MM.1S (cell line): ENCODE results near the gene POFUT2.

ENCODE experiments used
- DNase-seq: peaks from one replicate; pipeline ENCODE4 v3.0.0-alpha.2; 2015
- H2AFZ ChIP-seq: fragments of 300-600 bp; sonication (generic); 2 replicates; pipeline ENCODE4 v1.6.0; 2016; ENCODE audit warnings: antibody characterized with exemption, low read length
- H3F3A ChIP-seq: fragments of 300-600 bp; sonication (generic); 2 replicates; pipeline ENCODE4 v1.6.1; 2016; ENCODE audit warnings: mild to moderate bottlenecking, antibody characterized with exemption, low read length, moderate library complexity, mixed read lengths; ENCODE audit not compliant: insufficient read depth
- H3K27ac ChIP-seq: fragments of 300-600 bp; sonication (generic); 2 replicates; pipeline ENCODE4 v1.5.1; 2016; ENCODE audit warnings: mild to moderate bottlenecking, low read length
- H3K27me3 ChIP-seq: fragments of 300-600 bp; sonication (generic); replicated peaks from 2 replicates; pipeline ENCODE4 v1.6.0; 2016; ENCODE audit warnings: low read length; ENCODE audit not compliant: insufficient read depth
- H3K36me3 ChIP-seq: fragments of 300-600 bp; sonication (generic); replicated peaks from 2 replicates; pipeline ENCODE4 v1.6.1; 2016; ENCODE audit warnings: mild to moderate bottlenecking, low read length, mixed read lengths; ENCODE audit not compliant: insufficient read depth
- H3K4me1 ChIP-seq: fragments of 300-600 bp; sonication (generic); 2 replicates; pipeline ENCODE4 v1.6.1; 2016; ENCODE audit warnings: low read length, mixed read lengths
- H3K4me2 ChIP-seq: fragments of 300-600 bp; sonication (generic); 2 replicates; pipeline ENCODE4 v1.6.0; 2016; ENCODE audit warnings: low read depth, low read length
- H3K4me3 ChIP-seq: fragments of 300-600 bp; sonication (generic); 2 replicates; pipeline ENCODE4 v1.5.1; 2016; ENCODE audit warnings: low read length, mixed read lengths
- H3K79me2 ChIP-seq: fragments of 300-600 bp; sonication (generic); 2 replicates; pipeline ENCODE4 v1.6.1; 2016; ENCODE audit warnings: mixed run types, low read length, mixed read lengths
- H3K9ac ChIP-seq: fragments of 300-600 bp; sonication (generic); 2 replicates; pipeline ENCODE4 v1.6.1; 2016; ENCODE audit warnings: low read length, mixed read lengths
- H3K9me2 ChIP-seq: fragments of 300-600 bp; sonication (generic); replicated peaks from 2 replicates; pipeline ENCODE4 v1.6.1; 2016; ENCODE audit warnings: mild to moderate bottlenecking, low read length, mixed read lengths; ENCODE audit not compliant: insufficient read depth
- H3K9me3 ChIP-seq: fragments of 300-600 bp; sonication (generic); replicated peaks from 2 replicates; pipeline ENCODE4 v1.6.1; 2016; ENCODE audit warnings: mild to moderate bottlenecking, low read length, mixed read lengths; ENCODE audit not compliant: insufficient read depth
- H4K20me1 ChIP-seq: fragments of 300-600 bp; sonication (generic); 2 replicates; pipeline ENCODE4 v1.6.1; 2016; ENCODE audit warnings: mild to moderate bottlenecking, low read length, moderate library complexity, mixed read lengths; ENCODE audit not compliant: insufficient read depth
- CTCF ChIP-seq: fragments of 300-600 bp; sonication (generic); IDR thresholded peaks from 2 replicates; pipeline ENCODE4 v1.5.1; 2016; ENCODE audit warnings: antibody characterized with exemption, low read length, mixed read lengths
- EZH2 ChIP-seq: fragments of 300-600 bp; sonication (generic); optimal IDR thresholded peaks from 2 replicates; pipeline ENCODE3; 2017; ENCODE audit warnings: low read depth, mild to moderate bottlenecking, antibody characterized with exemption, low read length, mixed read lengths
- EZH2phosphoT487 ChIP-seq: fragments of 300-600 bp; sonication (generic); IDR thresholded peaks from 2 replicates; pipeline ENCODE4 v1.6.1; 2018; ENCODE audit warnings: antibody characterized with exemption, low read length

Gene POFUT2

DNA sequence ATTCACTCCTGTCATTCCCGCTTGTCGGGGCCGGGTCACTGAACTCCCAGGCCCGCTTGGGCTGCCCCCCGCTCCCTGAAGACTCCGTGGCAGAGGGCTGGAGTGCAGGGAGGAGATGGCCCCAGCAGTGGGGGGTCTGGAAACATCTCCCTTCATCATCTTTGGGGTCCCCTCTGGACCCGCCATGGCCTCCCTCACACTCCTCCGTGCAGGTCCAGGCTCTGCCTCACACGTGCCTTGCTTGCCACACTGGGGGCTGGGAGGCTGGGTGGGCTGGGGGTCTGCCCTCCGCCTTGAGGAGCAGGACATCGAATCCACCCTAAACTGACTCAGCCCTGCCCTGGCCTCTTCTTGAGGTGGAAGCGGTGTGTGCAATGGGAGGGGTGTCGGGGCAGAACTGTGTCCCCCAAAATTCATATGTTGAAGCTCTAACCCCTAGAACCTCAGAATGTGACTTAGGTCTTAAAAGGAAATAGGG is 35.2 kb downstream of the POFUT2 start:
- Histone ChIP-seq H3K27ac (no peak overlapping the region), H3K4me1 (peaks cover 6% of the 10 kb centered on the region; the same call in 1 of the 2 replicates), H3K27me3 (peaks cover 94% of the 10 kb centered on the region), H3K9ac (no peak overlapping the region), H3K9me2 (no peaks in the 10 kb centered on the region), H3F3A (no peaks in the 10 kb centered on the region), H3K36me3 (no peaks in the 10 kb centered on the region), H3K9me3 (no peaks in the 10 kb centered on the region), H3K4me2 (no peak overlapping the region), H3K4me3 (no peak overlapping the region), H3K79me2 (no peaks in the 10 kb centered on the region), H2AFZ (no peak overlapping the region), H4K20me1 (no peaks in the 10 kb centered on the region)
- TF ChIP-seq EZH2phosphoT487 (no peak), CTCF (no peak), EZH2 (no peak)
- DNase-seq = no peak

DNA sequence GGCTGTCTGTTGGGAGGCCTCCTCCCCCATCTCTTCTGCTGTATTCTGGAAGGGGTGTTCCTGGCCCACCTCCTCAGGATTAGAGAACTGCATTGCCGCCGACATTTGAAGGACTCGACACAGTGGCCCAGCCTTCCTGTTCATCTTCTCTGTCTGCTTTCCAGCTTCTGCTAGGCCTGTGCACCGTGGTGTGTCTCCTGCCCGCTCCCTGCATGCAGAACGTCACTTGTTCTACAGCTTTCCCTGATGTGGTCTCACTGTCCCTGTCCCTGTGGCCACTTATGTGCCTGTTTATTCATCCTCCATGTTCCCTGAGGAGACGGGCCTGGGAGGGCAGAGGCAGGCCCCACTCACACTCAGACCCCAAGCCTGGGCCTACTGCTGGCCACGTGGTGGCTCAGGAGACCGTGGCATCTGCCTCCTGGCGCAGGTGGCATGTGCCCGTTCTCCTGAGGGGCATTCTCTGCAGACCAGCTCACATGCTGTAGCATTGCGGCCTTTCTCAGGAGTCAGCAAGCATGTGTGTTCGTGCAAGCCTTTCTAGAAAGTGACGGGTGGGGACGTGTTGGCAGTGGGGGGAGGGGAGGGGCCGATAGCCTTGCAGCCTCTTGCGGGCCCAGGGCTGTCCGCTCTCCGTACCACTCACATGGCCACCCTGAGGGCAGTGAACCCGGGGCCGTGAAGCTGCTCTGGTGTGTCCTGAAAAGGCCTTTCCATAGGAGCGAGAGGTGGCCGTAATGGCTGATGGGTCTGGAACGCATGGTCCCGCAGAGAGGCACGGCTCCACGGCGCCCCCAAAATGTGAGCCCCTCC is 35.9 kb downstream of the POFUT2 start:
- peaks cover 93% of the 10 kb centered on the region for H3K27me3 ChIP-seq
- no peak overlapping the region for H2AFZ ChIP-seq
- TF ChIP-seq EZH2 (no peak), CTCF (no peak)

GRCh38 chr21:45250914-45251634 is 36.6 kb downstream of the POFUT2 start:
- H4K20me1 ChIP-seq = no peaks in the 10 kb centered on the region

More for the DNA sequence above, 35.9 kb downstream of the POFUT2 start:
- no peaks in the 10 kb centered on the region for H4K20me1 ChIP-seq
- H3K9ac ChIP-seq = no peak overlapping the region
- H3K9me2 ChIP-seq = no peaks in the 10 kb centered on the region
- H3F3A ChIP-seq = no peaks in the 10 kb centered on the region
- no peaks in the 10 kb centered on the region for H3K36me3 ChIP-seq
- no peaks in the 10 kb centered on the region for H3K9me3 ChIP-seq
- DNase-seq = no peak
- no peak overlapping the region for H3K27ac ChIP-seq
- H3K4me3 ChIP-seq = no peak overlapping the region
- peaks cover 6% of the 10 kb centered on the region; the same call in 1 of the 2 replicates for H3K4me1 ChIP-seq
- H3K79me2 ChIP-seq = no peaks in the 10 kb centered on the region
- no peak overlapping the region for H3K4me2 ChIP-seq

More at GRCh38 chr21:45250914-45251634, 36.6 kb downstream of the POFUT2 start:
- no peaks in the 10 kb centered on the region for H3K79me2 ChIP-seq
- no peaks in the 10 kb centered on the region for H3F3A ChIP-seq
- H3K27ac ChIP-seq = no peak overlapping the region
- H3K4me2 ChIP-seq = no peak overlapping the region
- no peaks in the 10 kb centered on the region for H3K9me3 ChIP-seq
- peaks cover 93% of the 10 kb centered on the region for H3K27me3 ChIP-seq
- H3K9me2 ChIP-seq = no peaks in the 10 kb centered on the region
- no peaks in the 10 kb centered on the region for H3K36me3 ChIP-seq
- H2AFZ ChIP-seq = no peak overlapping the region
- TF ChIP-seq EZH2phosphoT487 (no peak), EZH2 (no peak), CTCF (no peak)
- peaks cover 6% of the 10 kb centered on the region; the same call in 1 of the 2 replicates for H3K4me1 ChIP-seq
- H3K4me3 ChIP-seq = no peak overlapping the region
- DNase-seq = no peak
- H3K9ac ChIP-seq = no peak overlapping the region
